ENCODE measurements around the gene CAPG. TPM values are rescaled to one million over a fixed set of nuclear protein-coding genes. Genes with fewer than 3 reads are reported as not detected.

The CAPG gene
- polyA plus RNA-seq (2011; rRNA removed) (81.0 and 94.6 TPM in 2 replicates), polyA plus RNA-seq (2017; fragmentation: RNase III; extraction: RNeasy Plus Mini Kit Qiagen cat#74134 plus additional on column Dnase treatment) (53.0 to 61.3 TPM (median 57.5 TPM) in 3 replicates), polyA minus RNA-seq (2011; rRNA and poly(A)+ RNA removed) (57.0 and 66.1 TPM in 2 replicates)
- 127 and 130 TPM in 2 replicates for polyA plus RNA-seq (2012; cell fraction: cytosol; rRNA removed)
- polyA plus RNA-seq (2012; cell fraction: nucleus; rRNA removed): 94.4 and 121 TPM in 2 replicates

GRCh38 chr2:85409845-85410583 is at the start of gene CAPG:
Gene CAPG (minus strand): TSS chr2:85410366. CDS start chr2:85402145, 8,221 bp downstream.
- Histone ChIP-seq H3K9me3 (no peaks in the 10 kb centered on the region), H3K4me3 (no peak within 1 kb of the TSS), H3K27ac (peak within 1 kb of the TSS; percentile 52 to 78), H3K4me1 (peaks cover 38% of the 10 kb centered on the region), H3K4me2 (peak within 1 kb of the TSS; percentile 67)
- TF ChIP-seq RNF2 (IDR thresholded peaks at IDR 0.05; ENCODE audit: borderline replicate concordance, low read depth) (no peak), POLR2A (IDR thresholded peaks at IDR 0.05; ENCODE audit: low read length) (peak; percentile 26)
- CTCF ChIA-PET: interaction anchor here (3.2 to 41.9 kb wide), 2 partner anchors 10 to 136 kb away, joined by 18 to 1185 read pairs; partner anchors contain the start of genes GGCX and MAT2A
- 45% methylated on average over 12 of the region's 12 CpGs for WGBS (ENCODE audit: missing lambda C conversion rate)
- peak in 1 of 2 experiments; percentile 55 for DNase-seq (ENCODE audit: low read depth in 1 of 2, low spot score in 1 of 2)
- ATAC-seq: peak; percentile 31 to 59; a peak in 4 of 6 replicates
- POLR2A ChIA-PET: interaction anchor here (0.6 kb wide), 1 partner anchor 71 kb away, joined by 7 read pairs; no protein-coding TSS in a partner anchor
- no peak for FAIRE-seq

- ChIA-PET CTCF (interaction anchor here (1.2 to 3.4 kb wide), 3 partner anchors 11 to 15 kb away, joined by 4 to 15 read pairs (median 4); no protein-coding TSS in a partner anchor), POLR2A (interaction anchor here (0.9 kb wide), 1 partner anchor 79 kb away, joined by 4 read pairs; the partner anchor contains the start of gene MAT2A)
- TF ChIP-seq EP300 (IDR thresholded peaks at IDR 0.05) (no peak), CTCF (IDR thresholded peaks at IDR 0.05) (no peak), PBX3 (IDR thresholded peaks at IDR 0.05) (no peak), ZC3H11A (IDR thresholded peaks at IDR 0.05) (no peak), NR3C1 (IDR thresholded peaks at IDR 0.05) (no peak), JUNB (IDR thresholded peaks at IDR 0.05) (no peak), RARB (CRISPR knock-in tag; IDR thresholded peaks at IDR 0.05) (no peak), REST (IDR thresholded peaks at IDR 0.05) (no peak), HOXA7 (CRISPR knock-in tag; IDR thresholded peaks at IDR 0.05) (no peak), FOSB (CRISPR knock-in tag; IDR thresholded peaks at IDR 0.05) (no peak), RNF2 (IDR thresholded peaks at IDR 0.05; ENCODE audit: borderline replicate concordance, low read depth) (no peak), ZFP36 (IDR thresholded peaks at IDR 0.05; ENCODE audit: borderline replicate concordance, partially characterized antibody) (no peak)
- peaks cover 31% of the 10 kb centered on the region for H3K4me1 ChIP-seq
- H3K27ac ChIP-seq: peak overlapping the region in 1 of 2 experiments; percentile 77; a peak in 3 of 6 replicates
- no peak overlapping the region for H3K4me3 ChIP-seq
- WGBS (ENCODE audit: missing lambda C conversion rate): 91% methylated on average over 1 of the region's 1 CpG
- H3K9me3 ChIP-seq: no peaks in the 10 kb centered on the region
- ATAC-seq: no peak
- no peak overlapping the region for H3K4me2 ChIP-seq
- no peak for DNase-seq (ENCODE audit: low read depth in 1 of 2, low spot score in 1 of 2)
- FAIRE-seq: no peak
Measured at GRCh38 chr2:85459771-85460170, 49.6 kb upstream of the CAPG start.
